CD4-positive, alpha-beta memory T cell (primary cell): Measurements from ENCODE around the gene PRKAG2. TPM values are rescaled to one million over a fixed set of nuclear protein-coding genes. Genes with fewer than 3 reads are reported as not detected.
A peak's percentile ranks its signal among the peaks of the same experiment; 100 is the strongest.
"Not testable (repeated sequence)": the region's sequence is repeated elsewhere in the genome, so short reads cannot be mapped to it uniquely, and the experiment has no call there.

ENCODE experiments used
- CTCF ChIA-PET: fragments of 350-600 bp; sonication (Branson Sonifier 250); formaldehyde crosslinking; loops from one replicate; lab custom pipeline; 2021; ENCODE audit warnings: inconsistent platforms; ENCODE audit not compliant: partially characterized antibody; lab: Charles Lee
- POLR2A ChIA-PET: fragments of 350-600 bp; sonication (Branson Sonifier 250); formaldehyde crosslinking; loops from one replicate; lab custom pipeline; 2021; ENCODE audit not compliant: partially characterized antibody; lab: Charles Lee
- DNase-seq, 5 donors: peaks; one replicate each; pipeline versions ENCODE4 v3.0.0 to v3.0.0-alpha.2; 2020 to 2022; ENCODE audit warnings: mixed read lengths in 1 of 5
- H3K27ac ChIP-seq: one replicate; pipeline ENCODE4 v1.7.0; 2013; ENCODE audit warnings: low read depth, low read length
- H3K27me3 ChIP-seq: 2 replicates; pipeline ENCODE4 v1.7.0; 2013; ENCODE audit warnings: mild to moderate bottlenecking, low read length, moderate library complexity; ENCODE audit not compliant: insufficient read depth
- H3K36me3 ChIP-seq: 2 replicates; pipeline ENCODE4 v1.7.0; 2013; ENCODE audit warnings: mild to moderate bottlenecking, low read length, moderate library complexity; ENCODE audit not compliant: insufficient read depth
- H3K4me1 ChIP-seq: 2 replicates; pipeline ENCODE4 v1.7.0; 2013; ENCODE audit warnings: mild to moderate bottlenecking, low read length, moderate library complexity; ENCODE audit not compliant: insufficient read depth
- H3K4me3 ChIP-seq, 2 donors: one replicate each; pipeline ENCODE4 v1.7.0; 2013; ENCODE audit warnings: low read length in 2 of 2, mild to moderate bottlenecking in 1 of 2
- H3K9me3 ChIP-seq, 2 donors: one replicate each; pipeline ENCODE4 v1.7.0; 2013; ENCODE audit warnings: low read length in 2 of 2, control low read depth in 1 of 2; ENCODE audit not compliant: control insufficient read depth in 1 of 2
- H3K27ac Mint-ChIP-seq, 7 donors: one replicate each; pipeline ENCODE4 v1.8.0; 2020 to 2021; ENCODE audit warnings: mixed read lengths in 7 of 7, mild to moderate bottlenecking in 6 of 7, inconsistent platforms in 3 of 7, moderate library complexity in 3 of 7
- H3K27me3 Mint-ChIP-seq, 2 donors: one replicate each; pipeline ENCODE4 v1.8.0; 2020 to 2021; ENCODE audit warnings: mixed read lengths in 2 of 2
- H3K36me3 Mint-ChIP-seq, 2 donors: one replicate each; pipeline ENCODE4 v1.8.0; 2020 to 2021; ENCODE audit warnings: mixed read lengths in 2 of 2, inconsistent platforms in 1 of 2, mild to moderate bottlenecking in 1 of 2
- H3K4me1 Mint-ChIP-seq, 4 donors: one replicate each; pipeline ENCODE4 v1.8.0; 2020 to 2021; ENCODE audit warnings: mixed read lengths in 4 of 4, mild to moderate bottlenecking in 1 of 4
- H3K4me3 Mint-ChIP-seq, 8 donors: one replicate each; pipeline ENCODE4 v1.8.0; 2020 to 2021; ENCODE audit warnings: mixed read lengths in 8 of 8, mild to moderate bottlenecking in 7 of 8, moderate library complexity in 6 of 8, inconsistent platforms in 3 of 8
- H3K9me3 Mint-ChIP-seq, 8 donors: one replicate each; pipeline ENCODE4 v1.8.0; 2020 to 2021; ENCODE audit warnings: mixed read lengths in 8 of 8, mild to moderate bottlenecking in 5 of 8, inconsistent platforms in 3 of 8, moderate library complexity in 1 of 8
- intact Hi-C: fragments of 100-400 bp; cut with micrococcal nuclease; formaldehyde crosslinking; loops from one replicate; pipeline ENCODE4 v1.15.1; 2023
- polyA plus RNA-seq, 2 donors: library from polyadenylated mRNA; unstranded; fragments of 300-500 nt; fragmentation: Illumina TruSeq; gene quantifications; one replicate each; pipeline ENCODE4 v1.2.3, GENCODE V29; 2021
- total RNA-seq, 2 experiments: library from RNA; stranded (reverse); gene quantifications; one replicate each; pipeline ENCODE4 v1.2.3, GENCODE V29; 2021

PRKAG2 gene
- total and polyA plus RNA-seq, 4 experiments from 2014 or later: 27.4 to 61.0 (median 47.4) TPM

- DNase-seq: no peak
- ChIA-PET CTCF (interaction anchor here (3.3 kb wide), 1 partner anchor 16 kb away, joined by 13 read pairs; no protein-coding TSS in a partner anchor), POLR2A (no interaction called here)
- no peak overlapping the region for H3K4me3 Mint-ChIP-seq
- no peaks in the 10 kb centered on the region for H3K36me3 ChIP-seq
- no peaks in the 10 kb centered on the region for H3K27me3 ChIP-seq
- H3K9me3 ChIP-seq: no peaks in the 10 kb centered on the region
- no peaks in the 10 kb centered on the region for H3K36me3 Mint-ChIP-seq
- no peaks in the 10 kb centered on the region for H3K27me3 Mint-ChIP-seq
- peaks cover 17% of the 10 kb centered on the region for H3K4me1 ChIP-seq
- peaks cover 9 to 36% (median 18%) of the 10 kb centered on the region in 4 donors for H3K4me1 Mint-ChIP-seq
- H3K9me3 Mint-ChIP-seq: no peaks in the 10 kb centered on the region
- intact Hi-C loops: no loop called here
- H3K4me3 ChIP-seq: no peak overlapping the region
- peak overlapping the region in 2 of 7 donors; percentile 47 to 65 for H3K27ac Mint-ChIP-seq
- H3K27ac ChIP-seq: no peak overlapping the region
These were observed 78.0 kb downstream of the PRKAG2 start for GRCh38 chr7:151798851-151799448.

GRCh38 chr7:151797667-151798307 is 79.1 kb downstream of the PRKAG2 start:
- H3K36me3 ChIP-seq, H3K27me3 ChIP-seq, H3K27me3 Mint-ChIP-seq, H3K4me3 ChIP-seq, H3K9me3 ChIP-seq, DNase-seq, H3K4me3 Mint-ChIP-seq, H3K27ac ChIP-seq, H3K36me3 Mint-ChIP-seq, POLR2A ChIA-PET, intact Hi-C loops, H3K9me3 Mint-ChIP-seq: not testable (repeated sequence)
- Mint-ChIP-seq H3K4me1 (peaks cover 9 to 36% (median 18%) of the 10 kb centered on the region in 4 donors), H3K27ac (peak overlapping the region in 1 of 7 donors; percentile 65)
- CTCF ChIA-PET: interaction anchor here (2.5 to 3.3 kb wide), 2 partner anchors 15 kb away, joined by 11 to 13 read pairs; no protein-coding TSS in a partner anchor
- peaks cover 17% of the 10 kb centered on the region for H3K4me1 ChIP-seq

DNA sequence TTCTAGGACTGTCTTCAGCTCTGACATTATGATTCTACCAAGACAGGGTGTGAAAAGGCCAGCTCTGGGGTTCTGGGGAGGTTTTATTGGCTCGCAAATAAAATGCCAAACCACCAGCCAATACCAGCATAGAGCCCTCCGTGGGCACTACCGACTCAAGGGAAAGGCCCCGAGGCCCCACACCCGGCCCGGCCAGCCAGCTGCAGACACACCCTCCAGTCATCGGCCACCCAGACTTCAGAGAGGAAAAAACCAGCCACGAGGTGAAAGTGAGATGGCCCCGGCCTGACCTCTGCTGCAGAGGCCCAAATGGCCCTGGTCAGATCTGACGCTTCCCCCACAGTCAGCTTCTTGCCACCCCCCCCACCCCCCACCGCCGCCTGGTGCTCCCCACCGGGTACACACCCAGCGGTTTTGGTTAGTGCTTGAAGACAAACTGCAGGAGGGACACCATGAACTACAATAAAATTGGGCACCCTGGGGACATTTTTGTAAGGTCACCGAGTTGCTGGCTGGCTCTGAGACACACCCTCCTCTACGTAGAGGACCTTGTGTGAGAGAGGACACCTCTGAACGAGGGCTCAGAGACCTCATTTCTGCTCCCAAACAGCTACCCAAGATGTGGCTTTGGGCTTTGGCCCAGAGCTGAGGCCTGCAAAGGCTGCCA is 79.9 kb downstream of the PRKAG2 start:
- Mint-ChIP-seq H3K9me3 (no peaks in the 10 kb centered on the region), H3K27ac (peak overlapping the region in 1 of 7 donors; percentile 65), H3K4me1 (peaks cover 9 to 36% (median 18%) of the 10 kb centered on the region in 4 donors), H3K4me3 (no peak overlapping the region), H3K27me3 (no peaks in the 10 kb centered on the region), H3K36me3 (no peaks in the 10 kb centered on the region)
- no peaks in the 10 kb centered on the region for H3K9me3 ChIP-seq
- CTCF ChIA-PET: interaction anchor here (2.5 kb wide), 1 partner anchor 14 kb away, joined by 11 read pairs; no protein-coding TSS in a partner anchor
- H3K4me1 ChIP-seq: peaks cover 17% of the 10 kb centered on the region
- H3K4me3 ChIP-seq: no peak overlapping the region
- POLR2A ChIA-PET: no interaction called here
- no peak overlapping the region for H3K27ac ChIP-seq
- no peak for DNase-seq
- no peaks in the 10 kb centered on the region for H3K27me3 ChIP-seq
- intact Hi-C loops: no loop called here
- H3K36me3 ChIP-seq: no peaks in the 10 kb centered on the region

GRCh38 chr7:151796091-151796870 is 80.6 kb downstream of the PRKAG2 start:
- H3K4me1 Mint-ChIP-seq: peaks cover 9 to 36% (median 20%) of the 10 kb centered on the region in 4 donors
- POLR2A ChIA-PET: interaction anchor here (1.4 kb wide), 1 partner anchor 14 kb away, joined by 7 read pairs; no protein-coding TSS in a partner anchor
- Histone ChIP-seq H3K9me3 (no peaks in the 10 kb centered on the region), H3K36me3 (no peaks in the 10 kb centered on the region), H3K4me3 (no peak overlapping the region), H3K27ac (no peak overlapping the region), H3K4me1 (peaks cover 17% of the 10 kb centered on the region), H3K27me3 (no peaks in the 10 kb centered on the region)
- DNase-seq: no peak
- peak overlapping the region in 2 of 7 donors; percentile 48 to 71 for H3K27ac Mint-ChIP-seq
- CTCF ChIA-PET: interaction anchor here (2.5 kb wide), 1 partner anchor 14 kb away, joined by 11 read pairs; no protein-coding TSS in a partner anchor
- no peaks in the 10 kb centered on the region for H3K36me3 Mint-ChIP-seq
- no peaks in the 10 kb centered on the region for H3K9me3 Mint-ChIP-seq
- H3K27me3 Mint-ChIP-seq: no peaks in the 10 kb centered on the region
- intact Hi-C loops: no loop called here
- peak overlapping the region in 2 of 8 donors; percentile 15 to 20 for H3K4me3 Mint-ChIP-seq

GRCh38 chr7:151795168-151795811 is 81.6 kb downstream of the PRKAG2 start:
- Mint-ChIP-seq H3K36me3 (no peaks in the 10 kb centered on the region), H3K4me3 (peak overlapping the region in 7 of 8 donors; percentile 46 to 82 (median 71)), H3K27ac (peak overlapping the region; percentile 57 to 89 (median 84)), H3K9me3 (no peaks in the 10 kb centered on the region), H3K27me3 (no peaks in the 10 kb centered on the region), H3K4me1 (peaks cover 9 to 33% (median 20%) of the 10 kb centered on the region in 4 donors)
- ChIA-PET POLR2A (interaction anchor here (1.4 kb wide), 1 partner anchor 13 kb away, joined by 7 read pairs; no protein-coding TSS in a partner anchor), CTCF (interaction anchor here (2.5 to 4.9 kb wide), 2 partner anchors 13 kb away, joined by 11 to 30 read pairs; no protein-coding TSS in a partner anchor)
- Histone ChIP-seq H3K27me3 (no peaks in the 10 kb centered on the region), H3K27ac (no peak overlapping the region), H3K4me3 (no peak overlapping the region), H3K9me3 (no peaks in the 10 kb centered on the region), H3K36me3 (no peaks in the 10 kb centered on the region), H3K4me1 (peaks cover 17% of the 10 kb centered on the region)
- intact Hi-C loops: no loop called here
- DNase-seq: peak; percentile 30 to 85 (median 41)

DNA sequence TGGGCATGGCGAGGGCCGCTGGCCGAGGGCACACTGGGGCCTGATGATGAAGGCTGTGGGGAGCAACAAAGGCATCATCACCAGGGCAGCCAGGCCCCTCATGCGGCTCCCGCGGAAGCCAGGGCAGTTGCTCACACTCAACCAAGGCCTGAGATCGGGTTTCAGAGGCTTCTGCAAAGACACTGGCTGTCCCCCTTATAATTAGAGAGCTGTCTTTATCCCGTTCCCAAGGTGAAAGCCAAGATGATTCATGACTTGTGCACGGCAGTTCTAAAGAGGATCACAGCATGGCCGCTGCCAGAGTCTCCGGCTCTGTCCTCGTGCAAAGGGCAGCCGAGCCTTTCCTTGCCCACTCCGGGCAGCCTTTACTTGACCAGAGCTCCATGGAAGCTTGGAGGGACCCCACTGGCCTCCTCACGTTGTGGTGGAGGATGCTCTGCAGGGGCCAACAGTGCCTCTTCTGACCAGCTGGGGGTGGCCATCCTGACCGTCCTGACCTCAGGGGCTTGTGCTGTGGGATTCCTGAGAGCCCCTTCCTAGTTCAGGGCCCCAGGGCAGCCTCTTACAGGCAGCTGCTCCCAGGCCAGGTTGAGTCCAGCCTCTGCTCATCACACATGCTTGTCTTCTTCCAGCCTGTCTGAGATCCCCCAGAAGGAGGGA is 82.3 kb downstream of the PRKAG2 start:
- H3K4me3 ChIP-seq: no peak overlapping the region
- no peaks in the 10 kb centered on the region for H3K27me3 ChIP-seq
- Mint-ChIP-seq H3K27me3 (no peaks in the 10 kb centered on the region), H3K36me3 (peaks cover 4% of the 10 kb centered on the region in 2 donors), H3K27ac (peak overlapping the region in 5 of 7 donors; percentile 31 to 89 (median 60)), H3K4me1 (peaks cover 14 to 38% (median 25%) of the 10 kb centered on the region in 4 donors), H3K4me3 (peak overlapping the region in 2 of 8 donors; percentile 71 to 74), H3K9me3 (no peaks in the 10 kb centered on the region)
- H3K36me3 ChIP-seq: no peaks in the 10 kb centered on the region
- DNase-seq: no peak
- ChIA-PET CTCF (interaction anchor here (4.9 kb wide), 1 partner anchor 12 kb away, joined by 30 read pairs; no protein-coding TSS in a partner anchor), POLR2A (interaction anchor here (1.4 kb wide), 1 partner anchor 12 kb away, joined by 7 read pairs; no protein-coding TSS in a partner anchor)
- intact Hi-C loops: no loop called here
- no peak overlapping the region for H3K27ac ChIP-seq
- peaks cover 17% of the 10 kb centered on the region for H3K4me1 ChIP-seq
- no peaks in the 10 kb centered on the region for H3K9me3 ChIP-seq
